ENCODE results near the gene UTP25. TPM values are rescaled to one million over a fixed set of nuclear protein-coding genes. Genes with fewer than 3 reads are reported as not detected.
A peak's percentile ranks its signal among the peaks of the same experiment; 100 is the strongest.

The UTP25 gene
- total and polyA plus RNA-seq, 2 experiments from 2014 or later: 9.5 to 12.2 TPM

DNA sequence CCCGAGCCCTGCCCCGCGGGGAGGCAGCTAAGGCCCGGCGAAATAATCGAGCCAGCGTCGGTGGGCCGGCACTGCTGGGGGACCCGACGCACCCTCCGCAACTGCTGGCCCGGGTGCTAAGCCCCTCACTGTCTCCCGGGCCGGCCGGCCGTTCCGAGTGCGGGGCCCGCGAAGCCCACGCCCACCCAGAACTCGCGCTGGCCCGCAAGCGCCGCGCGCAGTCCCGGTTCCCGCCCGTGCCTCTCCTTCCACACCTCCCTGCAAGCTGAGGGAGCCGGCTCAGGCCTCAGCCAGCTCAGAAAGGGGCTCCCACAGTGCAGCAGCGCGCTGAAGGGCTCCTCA, 61.3 kb downstream of the UTP25 start:
- 76 to 81% methylated on average over 7 to 34 of the region's 35 CpGs for WGBS, 2 experiments (ENCODE audit: low coverage in 1 of 2, low lambda C conversion rate in 2 of 2, missing lambda C conversion rate in 2 of 2)

DNA sequence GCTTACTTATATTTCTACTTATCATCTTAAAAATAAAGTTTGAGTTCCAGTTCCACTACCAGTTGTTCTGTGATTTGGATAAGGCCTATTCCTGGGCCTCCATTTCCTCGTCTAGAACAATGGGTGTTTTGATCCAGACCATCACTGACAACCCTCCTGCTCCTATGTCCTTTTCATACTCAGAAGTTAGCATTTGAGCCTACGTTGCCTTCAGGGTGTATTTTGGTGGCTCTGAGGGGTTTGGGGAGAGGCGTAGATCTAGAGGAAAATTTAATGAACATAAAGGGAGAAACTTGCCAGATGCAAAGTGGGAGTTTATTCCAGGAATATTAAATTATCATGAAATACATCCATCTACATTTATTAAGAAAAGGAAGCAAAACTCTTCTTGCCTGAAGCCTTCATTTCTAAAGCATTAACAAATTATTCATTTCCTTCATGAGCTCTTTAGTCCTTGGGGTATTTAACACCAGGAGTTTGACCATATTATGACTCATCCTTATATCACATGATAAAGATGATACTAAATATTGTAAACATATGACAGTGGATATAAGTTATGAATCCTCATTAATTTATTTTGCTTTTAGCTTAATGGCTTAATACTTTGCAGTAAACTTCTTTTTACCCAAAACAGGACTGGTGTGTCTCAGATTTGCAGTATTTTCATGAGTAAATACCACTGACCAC, 63.0 kb downstream of the UTP25 start:
- H3K79me2 ChIP-seq (ENCODE audit: insufficient read depth): no peaks in the 10 kb centered on the region
- no peak overlapping the region for H3K4me3 ChIP-seq
- peaks cover 28% of the 10 kb centered on the region for H3K4me1 ChIP-seq (ENCODE audit: insufficient read depth)
- WGBS, 2 experiments (ENCODE audit: low coverage in 1 of 2, low lambda C conversion rate in 2 of 2, missing lambda C conversion rate in 2 of 2): 72 to 76% methylated on average over 3 of the region's 3 CpGs
- no peaks in the 10 kb centered on the region for H3K36me3 ChIP-seq (ENCODE audit: low read depth)
- no peak overlapping the region for H2AFZ ChIP-seq
- H3K27ac ChIP-seq: peak overlapping the region; percentile 18; the same call in 1 of the 2 replicates
- no peaks in the 10 kb centered on the region for H4K20me1 ChIP-seq (ENCODE audit: insufficient read depth)
- peak overlapping the region; percentile 22 for H3K4me2 ChIP-seq (ENCODE audit: unreplicated experiment)
- in situ Hi-C loops (cut with MboI): no loop called here
- H3K27me3 ChIP-seq (replicated peaks; ENCODE audit: insufficient read depth): no peaks in the 10 kb centered on the region
- H3K9me3 ChIP-seq (ENCODE audit: low read depth): no peaks in the 10 kb centered on the region
- peak; percentile 50 for DNase-seq
- peaks cover 27% of the 10 kb centered on the region for H3F3A ChIP-seq (ENCODE audit: insufficient read depth)
- TF ChIP-seq EZH2phosphoT487 (IDR thresholded peaks at IDR 0.05; ENCODE audit: insufficient read depth, low read depth) (no peak), EZH2 (IDR thresholded peaks at IDR 0.05; ENCODE audit: insufficient read depth, poor library complexity, severe bottlenecking) (no peak)
- no peak overlapping the region; the same call in 1 of the 2 replicates for H3K9ac ChIP-seq
- H3K9me2 ChIP-seq (ENCODE audit: insufficient read depth): no peaks in the 10 kb centered on the region

More for the DNA sequence above, 61.3 kb downstream of the UTP25 start:
- no peaks in the 10 kb centered on the region for H3K36me3 ChIP-seq (ENCODE audit: low read depth)
- no peaks in the 10 kb centered on the region for H4K20me1 ChIP-seq (ENCODE audit: insufficient read depth)
- H3K27me3 ChIP-seq (replicated peaks; ENCODE audit: insufficient read depth): no peaks in the 10 kb centered on the region
- in situ Hi-C loops (cut with MboI): no loop called here
- H2AFZ ChIP-seq: no peak overlapping the region
- no peak overlapping the region for H3K9ac ChIP-seq
- H3K4me1 ChIP-seq (ENCODE audit: insufficient read depth): peaks cover 33% of the 10 kb centered on the region
- DNase-seq: no peak
- no peak overlapping the region for H3K4me3 ChIP-seq
- no peak overlapping the region for H3K27ac ChIP-seq
- H3F3A ChIP-seq (ENCODE audit: insufficient read depth): peaks cover 32% of the 10 kb centered on the region
- TF ChIP-seq EZH2phosphoT487 (IDR thresholded peaks at IDR 0.05; ENCODE audit: insufficient read depth, low read depth): no peak
- TF ChIP-seq EZH2 (IDR thresholded peaks at IDR 0.05; ENCODE audit: insufficient read depth, poor library complexity, severe bottlenecking): no peak
- H3K4me2 ChIP-seq (ENCODE audit: unreplicated experiment): no peak overlapping the region
- H3K9me3 ChIP-seq (ENCODE audit: low read depth): no peaks in the 10 kb centered on the region
- H3K79me2 ChIP-seq (ENCODE audit: insufficient read depth): no peaks in the 10 kb centered on the region
- no peaks in the 10 kb centered on the region for H3K9me2 ChIP-seq (ENCODE audit: insufficient read depth)

DNA sequence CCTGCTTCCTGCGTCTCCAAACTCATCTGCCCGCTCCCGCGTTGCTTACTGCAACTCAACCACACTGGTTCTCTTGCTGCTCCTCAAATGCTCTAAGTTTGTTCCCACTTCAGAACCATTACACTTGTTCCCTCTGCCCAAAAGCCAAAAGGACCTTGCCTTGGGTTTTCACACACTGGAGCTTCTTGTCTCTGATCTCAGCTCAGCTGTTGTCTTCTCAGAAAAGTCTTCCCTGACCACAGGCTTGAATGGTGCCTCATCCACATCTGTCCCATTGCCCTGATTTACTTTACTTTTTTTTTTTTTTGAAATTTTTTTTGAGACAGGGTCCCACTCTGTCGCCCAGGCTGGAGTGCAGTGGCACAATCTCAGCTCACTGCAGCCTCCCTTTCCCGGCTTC, 66.0 kb downstream of the UTP25 start:
- H4K20me1 ChIP-seq (ENCODE audit: insufficient read depth): no peaks in the 10 kb centered on the region
- H3K79me2 ChIP-seq (ENCODE audit: insufficient read depth): no peaks in the 10 kb centered on the region
- H3K9me3 ChIP-seq (ENCODE audit: low read depth): no peaks in the 10 kb centered on the region
- no peaks in the 10 kb centered on the region for H3K9me2 ChIP-seq (ENCODE audit: insufficient read depth)
- peaks cover 33% of the 10 kb centered on the region for H3F3A ChIP-seq (ENCODE audit: insufficient read depth)
- no peak overlapping the region for H3K9ac ChIP-seq
- H3K36me3 ChIP-seq (ENCODE audit: low read depth): no peaks in the 10 kb centered on the region
- no peak for DNase-seq
- H2AFZ ChIP-seq: no peak overlapping the region
- 86 to 88% methylated on average over 6 of the region's 6 CpGs for WGBS, 2 experiments (ENCODE audit: low coverage in 1 of 2, low lambda C conversion rate in 2 of 2, missing lambda C conversion rate in 2 of 2)
- no peak for TF ChIP-seq EZH2 (IDR thresholded peaks at IDR 0.05; ENCODE audit: insufficient read depth, poor library complexity, severe bottlenecking)
- no peaks in the 10 kb centered on the region for H3K27me3 ChIP-seq (replicated peaks; ENCODE audit: insufficient read depth)
- H3K4me2 ChIP-seq (ENCODE audit: unreplicated experiment): no peak overlapping the region
- peaks cover 38% of the 10 kb centered on the region for H3K4me1 ChIP-seq (ENCODE audit: insufficient read depth)
- in situ Hi-C loops (cut with MboI): no loop called here
- no peak overlapping the region for H3K4me3 ChIP-seq
- no peak overlapping the region for H3K27ac ChIP-seq

DNA sequence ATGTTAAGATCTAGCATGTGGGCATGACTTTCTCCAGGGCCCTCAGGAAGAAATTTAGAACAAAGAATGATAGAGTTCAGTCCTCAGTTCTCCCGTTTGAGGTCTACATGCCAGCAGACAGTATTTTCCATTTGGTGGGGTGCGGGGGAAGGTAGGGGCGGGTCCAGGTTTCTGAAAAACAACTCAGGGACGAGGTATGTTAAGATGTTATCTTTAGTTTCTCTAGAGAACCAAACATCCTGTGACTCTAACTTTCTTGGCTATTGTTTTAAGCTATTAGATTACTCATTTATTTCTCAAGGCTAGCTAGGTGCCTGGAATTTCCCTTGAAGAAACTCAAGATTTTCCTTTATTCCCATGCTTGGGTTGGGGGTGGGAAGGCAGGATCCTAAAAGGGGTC, 67.9 kb downstream of the UTP25 start:
- no peaks in the 10 kb centered on the region for H4K20me1 ChIP-seq (ENCODE audit: insufficient read depth)
- TF ChIP-seq EZH2 (IDR thresholded peaks at IDR 0.05; ENCODE audit: insufficient read depth, poor library complexity, severe bottlenecking) (no peak), EZH2phosphoT487 (IDR thresholded peaks at IDR 0.05; ENCODE audit: insufficient read depth, low read depth) (no peak)
- no peaks in the 10 kb centered on the region for H3K79me2 ChIP-seq (ENCODE audit: insufficient read depth)
- H3K9me2 ChIP-seq (ENCODE audit: insufficient read depth): no peaks in the 10 kb centered on the region
- H3K9ac ChIP-seq: peak overlapping the region; percentile 61
- no peaks in the 10 kb centered on the region for H3K9me3 ChIP-seq (ENCODE audit: low read depth)
- H3K4me1 ChIP-seq (ENCODE audit: insufficient read depth): peaks cover 42% of the 10 kb centered on the region
- in situ Hi-C loops (cut with MboI): no loop called here
- H3K27ac ChIP-seq: peak overlapping the region; percentile 85
- H2AFZ ChIP-seq: no peak overlapping the region
- H3K4me2 ChIP-seq (ENCODE audit: unreplicated experiment): peak overlapping the region; percentile 46
- DNase-seq: peak; percentile 89
- WGBS, 2 experiments (ENCODE audit: low coverage in 1 of 2, low lambda C conversion rate in 2 of 2, missing lambda C conversion rate in 2 of 2): 5 to 7% methylated on average over 4 of the region's 4 CpGs
- H3K36me3 ChIP-seq (ENCODE audit: low read depth): no peaks in the 10 kb centered on the region
- peaks cover 36% of the 10 kb centered on the region for H3F3A ChIP-seq (ENCODE audit: insufficient read depth)
- H3K27me3 ChIP-seq (replicated peaks; ENCODE audit: insufficient read depth): no peaks in the 10 kb centered on the region
- H3K4me3 ChIP-seq: no peak overlapping the region; the same call in 1 of the 2 replicates
